Right lobe of liver (tissue), 6 donors: Measurements from ENCODE around the gene RAB22A. TPM values are rescaled to one million over a fixed set of nuclear protein-coding genes. Genes with fewer than 3 reads are reported as not detected.

Experiments used
- ATAC-seq, 4 donors: fragments of 200-7000 bp; cut with Tn5 transposase; one replicate each; pipeline ENCODE4 v1.9.1; 2020; ENCODE audit warnings: mild to moderate bottlenecking in 4 of 4, moderate library complexity in 4 of 4
- DNase-seq, 3 donors: peaks; one replicate each; pipeline ENCODE4 v3.0.0-alpha.2; 2020
- H3K27ac ChIP-seq, 3 donors: fragments of 200-600 bp; one replicate each; pipeline ENCODE4 v1.8.0; 2022
- H3K27me3 ChIP-seq, 2 donors: fragments of 200-600 bp; one replicate each; pipeline ENCODE4 v1.8.0; 2022
- H3K36me3 ChIP-seq, 4 donors: fragments of 200-600 bp; sonication (generic) in 1 of 4; one replicate each; pipeline versions ENCODE4 v1.5.1 to v1.8.0; 2017 to 2022; ENCODE audit warnings: control low read depth in 1 of 4
- H3K4me1 ChIP-seq, 4 donors: fragments of 200-600 bp; sonication (generic) in 1 of 4; one replicate each; pipeline versions ENCODE4 v1.5.1 to v1.8.0; 2017 to 2022; ENCODE audit warnings: control low read depth in 1 of 4
- H3K4me3 ChIP-seq, 3 donors: fragments of 200-600 bp; one replicate each; pipeline ENCODE4 v1.8.0; 2022
- H3K9me3 ChIP-seq, 4 donors: fragments of 200-600 bp; sonication (generic) in 1 of 4; one replicate each; pipeline versions ENCODE4 v1.5.1 to v1.8.0; 2017 to 2022; ENCODE audit warnings: control low read depth in 1 of 4
- CTCF ChIP-seq, 4 donors: fragments of 200-600 bp in 3 of 4; fragments of 450-650 bp in 1 of 4; IDR thresholded peaks; one replicate each; pipeline versions ENCODE4 v1.5.1 to v1.8.0; 2016 to 2022; ENCODE audit warnings: antibody characterized with exemption in 4 of 4, mild to moderate bottlenecking in 2 of 4
- POLR2A ChIP-seq: fragments of 450-650 bp; IDR thresholded peaks from one replicate; pipeline ENCODE4 v1.6.1; 2017; ENCODE audit warnings: antibody characterized with exemption, mild to moderate bottlenecking
- WGBS: methylation state at CpG from one replicate; pipeline ENCODE4 v1.1.6; 2018; ENCODE audit warnings: low coverage, low lambda C conversion rate; ENCODE audit not compliant: insufficient coverage; ENCODE audit errors: missing lambda C conversion rate; 5-methylcytosine and 5-hydroxymethylcytosine counted together
- intact Hi-C, 2 donors: fragments of 100-400 bp; cut with DNase I; formaldehyde crosslinking; loops; one replicate each; pipeline versions ENCODE4 v1.11.2 to v1.14.1; 2022
- total RNA-seq, 6 experiments: library from RNA; depleted of rRNA in 2 of 6; stranded (reverse); fragments of >200 nt in 2 of 6; fragmentation: NEBNext Ultra II Directional in 3 of 6; extraction: Animal tissue kit (Norgen Biotek cat#: 25700) in 3 of 6; gene quantifications; one replicate each; pipeline versions ENCODE4 v1.1.0 to v1.2.4, GENCODE V29; 2016 to 2023
- donor health status: DM: no; HTN: yes; CAD: no.
- donor health status: DM: no; HTN: no; CAD: no.
- donor health status: DM: no; HTN: no; CAD: no.
- donor health status: DM: no; HTN: yes; CAD: no.
- donor health status: DM: no; HTN: yes; CAD: no.

Gene RAB22A
- total RNA-seq, 6 experiments from 2014 or later = 7.4 to 11.6 (median 9.5) TPM

GRCh38 chr20:58403272-58403671 lies 93.8 kb downstream of the RAB22A start:
- WGBS = 91% methylated on average over 3 of the region's 3 CpGs
- intact Hi-C loops = no loop called here
- peaks cover 0 to 12% (median 7%) of the 10 kb centered on the region in 4 donors for H3K4me1 ChIP-seq

GRCh38 chr20:58405504-58406291 lies 96.2 kb downstream of the RAB22A start:
- intact Hi-C loops = no loop called here
- TF ChIP-seq CTCF (IDR thresholded peaks at IDR 0.05) = no peak
- no peak for TF ChIP-seq POLR2A
- Histone ChIP-seq H3K27me3 (no peaks in the 10 kb centered on the region), H3K4me1 (peaks cover 0 to 24% (median 3%) of the 10 kb centered on the region in 4 donors), H3K27ac (no peak overlapping the region), H3K9me3 (no peaks in the 10 kb centered on the region), H3K4me3 (no peak overlapping the region), H3K36me3 (no peaks in the 10 kb centered on the region)
- WGBS = 77% methylated on average over 6 of the region's 11 CpGs
- ATAC-seq (no peak), DNase-seq (no peak)

More at GRCh38 chr20:58403272-58403671, 93.8 kb downstream of the RAB22A start:
- no peak for DNase-seq
- TF ChIP-seq CTCF (IDR thresholded peaks at IDR 0.05) (no peak), POLR2A (no peak)
- ATAC-seq = no peak
- H3K27ac ChIP-seq = no peak overlapping the region
- H3K9me3 ChIP-seq = no peaks in the 10 kb centered on the region
- H3K27me3 ChIP-seq = no peaks in the 10 kb centered on the region
- H3K36me3 ChIP-seq = no peaks in the 10 kb centered on the region
- no peak overlapping the region for H3K4me3 ChIP-seq

GRCh38 chr20:58406422-58407001 lies 97.0 kb downstream of the RAB22A start:
- ATAC-seq (no peak), DNase-seq (no peak)
- Histone ChIP-seq H3K4me3 (no peak overlapping the region), H3K36me3 (no peaks in the 10 kb centered on the region), H3K9me3 (no peaks in the 10 kb centered on the region), H3K27ac (no peak overlapping the region), H3K27me3 (no peaks in the 10 kb centered on the region), H3K4me1 (peaks cover 0 to 24% (median 2%) of the 10 kb centered on the region in 4 donors)
- no peak for TF ChIP-seq CTCF (IDR thresholded peaks at IDR 0.05)
- TF ChIP-seq POLR2A = no peak
- 55% methylated on average over 4 of the region's 4 CpGs for WGBS
- intact Hi-C loops = no loop called here

- no peaks in the 10 kb centered on the region for H3K9me3 ChIP-seq
- H3K27ac ChIP-seq = no peak overlapping the region
- ATAC-seq = no peak
- peaks cover 0 to 25% (median 2%) of the 10 kb centered on the region in 4 donors for H3K4me1 ChIP-seq
- TF ChIP-seq POLR2A = no peak
- TF ChIP-seq CTCF (IDR thresholded peaks at IDR 0.05) = no peak
- WGBS = 48% methylated on average over 4 of the region's 4 CpGs
- no peak for DNase-seq
- no peaks in the 10 kb centered on the region for H3K27me3 ChIP-seq
- H3K4me3 ChIP-seq = no peak overlapping the region
- no peaks in the 10 kb centered on the region for H3K36me3 ChIP-seq
- intact Hi-C loops = no loop called here
Observed at GRCh38 chr20:58407201-58407873, 97.8 kb downstream of the RAB22A start.
